ENCODE results near the gene ELP4. TPM values are rescaled to one million over a fixed set of nuclear protein-coding genes. Genes with fewer than 3 reads are reported as not detected.

ELP4 gene
- total RNA-seq, 1 experiment from 2014 or later, result 15.2 TPM

DNA sequence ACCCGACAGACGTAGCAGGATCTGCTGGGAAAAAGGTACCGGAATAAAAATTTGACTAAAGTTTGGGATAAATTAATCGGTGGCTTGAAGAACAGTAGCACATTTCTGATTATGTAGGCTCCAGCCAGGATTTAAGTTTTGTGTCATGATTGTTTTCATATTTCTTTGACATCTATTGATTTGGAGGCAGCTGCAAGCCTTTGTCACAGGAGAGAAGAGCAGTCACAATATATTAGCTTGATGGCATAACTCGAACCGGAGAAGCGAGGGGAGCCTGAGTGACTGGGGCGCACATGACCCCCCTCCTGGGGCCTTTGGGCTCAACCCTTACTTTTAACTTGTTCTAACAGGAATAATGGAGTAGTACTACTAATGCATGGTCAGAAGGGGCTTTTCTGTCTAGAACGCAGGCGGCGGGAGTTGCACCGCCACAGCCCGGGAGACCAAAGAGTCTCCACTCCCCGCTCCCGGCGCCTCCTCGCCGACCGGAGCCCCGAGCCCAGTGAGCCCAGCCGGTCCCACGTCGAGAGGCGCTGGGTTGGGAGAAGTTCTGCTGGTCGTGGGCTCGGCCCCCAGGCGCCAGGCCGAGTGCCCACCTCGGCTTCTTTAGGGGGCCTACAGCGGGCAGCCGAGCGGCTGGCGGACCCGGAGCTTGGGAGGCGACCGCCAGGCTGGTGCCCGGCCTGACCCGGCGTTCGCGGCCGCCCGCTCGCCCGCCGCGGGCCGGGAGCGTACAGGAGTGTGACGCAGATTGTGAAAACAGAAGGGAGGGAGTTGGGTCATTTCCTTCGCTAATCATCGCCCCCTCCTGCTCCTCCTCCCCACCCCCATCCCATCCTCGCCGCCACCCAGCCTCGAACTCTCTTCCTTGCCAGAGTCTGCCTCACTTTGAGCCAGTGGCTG lies 317.2 kb downstream of the ELP4 start:
- Histone ChIP-seq H3K4ac (ENCODE audit: low read depth, low read length) (no peak overlapping the region), H4K91ac (ENCODE audit: insufficient read length, low read depth, low read length) (no peak overlapping the region), H2BK12ac (ENCODE audit: insufficient read length, low read depth, low read length) (no peak overlapping the region), H3K27me3 (ENCODE audit: insufficient read depth, low read length) (peaks cover 51% of the 10 kb centered on the region), H3K27ac (ENCODE audit: insufficient read length, low read depth, low read length) (no peak overlapping the region), H3K14ac (ENCODE audit: insufficient read depth, low read length) (no peak overlapping the region; the same call in 1 of the 2 replicates), H2AFZ (ENCODE audit: low read length) (no peak overlapping the region), H3K23ac (ENCODE audit: insufficient read length, low read depth, low read length) (no peak overlapping the region), H3K4me1 (ENCODE audit: insufficient read depth, low read length) (no peaks in the 10 kb centered on the region; the same call in 1 of the 2 replicates), H2BK120ac (ENCODE audit: low read depth, low read length, poor library complexity, severe bottlenecking) (no peak overlapping the region), H4K5ac (ENCODE audit: insufficient read length, low read depth, low read length) (no peak overlapping the region), H2BK5ac (ENCODE audit: insufficient read length, low read length) (no peak overlapping the region), H3K79me1 (ENCODE audit: insufficient read depth, low read depth, low read length, poor library complexity, severe bottlenecking) (no peaks in the 10 kb centered on the region), H3K4me2 (ENCODE audit: insufficient read depth, insufficient read length, low read length) (peak overlapping the region; percentile 68), H3K9ac (ENCODE audit: extremely low read depth, insufficient read length, low read length) (no peak overlapping the region), H3T11ph (ENCODE audit: low read length) (no peak overlapping the region), H3K9me3 (ENCODE audit: control insufficient read depth, low read depth, low read length) (no peaks in the 10 kb centered on the region), H2AK5ac (ENCODE audit: insufficient read length, low read length) (no peak overlapping the region), H2BK15ac (ENCODE audit: low read depth, low read length) (no peak overlapping the region), H2BK20ac (ENCODE audit: low read depth, low read length, poor library complexity, severe bottlenecking) (no peak overlapping the region), H3K23me2 (ENCODE audit: insufficient read length, low read depth, low read length, poor library complexity, severe bottlenecking) (peaks cover 10% of the 10 kb centered on the region), H4K8ac (replicated peaks; ENCODE audit: insufficient read length, low read depth, low read length) (no peak overlapping the region), H4K20me1 (ENCODE audit: control insufficient read depth, insufficient read depth, insufficient read length) (peaks cover 3% of the 10 kb centered on the region), H3K79me2 (ENCODE audit: insufficient read depth, low read length) (peaks cover 1% of the 10 kb centered on the region; the same call in 1 of the 2 replicates), H3K56ac (ENCODE audit: insufficient read length, low read depth, low read length) (no peak overlapping the region), H3K18ac (ENCODE audit: insufficient read length, low read depth, low read length) (no peak overlapping the region)
- TF ChIP-seq, protein P1, sequence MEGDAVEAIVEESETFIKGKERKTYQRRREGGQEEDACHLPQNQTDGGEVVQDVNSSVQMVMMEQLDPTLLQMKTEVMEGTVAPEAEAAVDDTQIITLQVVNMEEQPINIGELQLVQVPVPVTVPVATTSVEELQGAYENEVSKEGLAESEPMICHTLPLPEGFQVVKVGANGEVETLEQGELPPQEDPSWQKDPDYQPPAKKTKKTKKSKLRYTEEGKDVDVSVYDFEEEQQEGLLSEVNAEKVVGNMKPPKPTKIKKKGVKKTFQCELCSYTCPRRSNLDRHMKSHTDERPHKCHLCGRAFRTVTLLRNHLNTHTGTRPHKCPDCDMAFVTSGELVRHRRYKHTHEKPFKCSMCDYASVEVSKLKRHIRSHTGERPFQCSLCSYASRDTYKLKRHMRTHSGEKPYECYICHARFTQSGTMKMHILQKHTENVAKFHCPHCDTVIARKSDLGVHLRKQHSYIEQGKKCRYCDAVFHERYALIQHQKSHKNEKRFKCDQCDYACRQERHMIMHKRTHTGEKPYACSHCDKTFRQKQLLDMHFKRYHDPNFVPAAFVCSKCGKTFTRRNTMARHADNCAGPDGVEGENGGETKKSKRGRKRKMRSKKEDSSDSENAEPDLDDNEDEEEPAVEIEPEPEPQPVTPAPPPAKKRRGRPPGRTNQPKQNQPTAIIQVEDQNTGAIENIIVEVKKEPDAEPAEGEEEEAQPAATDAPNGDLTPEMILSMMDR (conservative IDR thresholded peaks at IDR 0.05), result no peak
- Mint-ChIP-seq H3K4me3 (peak overlapping the region; percentile 50 to 77), H3K27me3 (ENCODE audit: low read depth) (peaks cover 87% of the 10 kb centered on the region), H3K27ac (no peak overlapping the region), H3K9me3 (no peaks in the 10 kb centered on the region; a peak in 1 of 5 replicates), H3K36me3 (ENCODE audit: insufficient read depth in 1 of 3, low read depth in 3 of 3) (no peaks in the 10 kb centered on the region), H3K4me1 (peaks cover 45 to 65% of the 10 kb centered on the region in 2 experiments)
- no CpG with 5 or more reads among the region's 55 CpGs for WGBS (ENCODE audit: extremely low coverage, insufficient read length, low lambda C conversion rate)
- DNase-seq, result peak; percentile 51

All from H9 (cell line).